Panc1 (cell line): ENCODE measurements around the gene PRCC. TPM values are rescaled to one million over a fixed set of nuclear protein-coding genes. Genes with fewer than 3 reads are reported as not detected.

Experiments
- ATAC-seq: fragments of 200-7000 bp; cut with Tn5 transposase; 2 replicates; pipeline ENCODE4 v1.9.1; 2020; ENCODE audit warnings: mild to moderate bottlenecking, moderate library complexity
- BruUV-seq: library from RNA; stranded (reverse); fragments of 400-500 nt; replicated peaks from 2 replicates; lab custom pipeline; 2021; lab: Mats Ljungman, UMichigan
- CTCF ChIA-PET: fragments of 300-600 bp; sonication (Branson Sonifier 250); formaldehyde crosslinking; loops from one replicate; lab custom pipeline; 2022; ENCODE audit warnings: antibody characterized with exemption; lab: Charles Lee
- POLR2A ChIA-PET: fragments of 300-600 bp; sonication (Branson Sonifier 250); formaldehyde crosslinking; loops from one replicate; lab custom pipeline; 2022; ENCODE audit warnings: antibody characterized with exemption; lab: Charles Lee
- DNase-seq: peaks from one replicate; pipeline ENCODE4 v3.0.0-alpha.2; 2010; ENCODE audit warnings: low read depth, low spot score
- H3K27ac ChIP-seq: 2 replicates; pipeline ENCODE4 v1.5.1; 2011; ENCODE audit warnings: mild to moderate bottlenecking, low read length, inconsistent platforms
- H3K27me3 ChIP-seq: fragments of 200-500 bp; sonication (Bioruptor generic); 2 replicates; pipeline ENCODE4 v1.6.0; 2014; ENCODE audit warnings: low read length, inconsistent platforms; ENCODE audit not compliant: control insufficient read depth, insufficient read depth
- H3K36me3 ChIP-seq: fragments of 200-500 bp; sonication (Bioruptor generic); 2 replicates; pipeline ENCODE4 v1.5.1; 2014; ENCODE audit warnings: inconsistent platforms, mild to moderate bottlenecking, low read length, moderate library complexity; ENCODE audit not compliant: control insufficient read depth, insufficient read depth
- H3K4me1 ChIP-seq: 2 replicates; pipeline ENCODE4 v1.5.1; 2011; ENCODE audit warnings: inconsistent platforms, mild to moderate bottlenecking, low read length, moderate library complexity; ENCODE audit not compliant: control insufficient read depth, insufficient read depth
- H3K4me3 ChIP-seq, 2 experiments: 2 replicates each; pipeline ENCODE4 v1.5.1; 2011 to 2012; ENCODE audit warnings: low read depth in 2 of 2, low read length in 2 of 2, mild to moderate bottlenecking in 2 of 2, inconsistent platforms in 1 of 2, moderate library complexity in 1 of 2
- H3K9me3 ChIP-seq: fragments of 200-500 bp; sonication (Bioruptor generic); 2 replicates; pipeline ENCODE4 v1.5.1; 2014; ENCODE audit warnings: low read depth, mild to moderate bottlenecking, inconsistent platforms, low read length, moderate library complexity; ENCODE audit not compliant: control insufficient read depth, insufficient read depth
- CTCF ChIP-seq: fragments of 450-650 bp; IDR thresholded peaks from 2 replicates; pipeline ENCODE4 v1.5.1; 2017; ENCODE audit warnings: mild to moderate bottlenecking
- POLR2AphosphoS5 ChIP-seq: IDR thresholded peaks from 2 replicates; pipeline ENCODE4 v1.6.1; 2012; ENCODE audit warnings: mild to moderate bottlenecking, low read depth, low read length, moderate library complexity
- SIN3A ChIP-seq: IDR thresholded peaks from 2 replicates; pipeline ENCODE4 v1.6.1; 2012; ENCODE audit warnings: low read depth, mild to moderate bottlenecking, low read length, moderate library complexity, borderline replicate concordance; ENCODE audit not compliant: insufficient read depth
- TCF7L2 ChIP-seq: IDR thresholded peaks from 2 replicates; pipeline ENCODE4 v1.6.1; 2011; ENCODE audit warnings: mild to moderate bottlenecking, low read depth, low read length, inconsistent platforms
- in situ Hi-C: cut with HindIII; loops from 2 replicates; pipeline ENCODE4 v1.10.0; 2016; ENCODE audit warnings: low sequenced_read_pairs, low pct_unique_long_range_greater_than_20kb
- intact Hi-C: fragments of 100-400 bp; cut with micrococcal nuclease; formaldehyde crosslinking; loops from one replicate; pipeline ENCODE4 v1.10.0; 2022; ENCODE audit not compliant: unreplicated experiment
- total RNA-seq: library from RNA; stranded (reverse); gene quantifications from one replicate; pipeline ENCODE4 v1.2.1, GENCODE V29; 2021; ENCODE audit not compliant: unreplicated experiment
- TF ChIP-seq, protein P1 (sequence below), 2 experiments: IDR thresholded peaks; 2 replicates each; pipeline ENCODE4 v1.6.1; 2011 to 2012; ENCODE audit warnings: low read depth in 2 of 2, control low read depth in 1 of 2, low read length in 1 of 2, mild to moderate bottlenecking in 1 of 2, moderate library complexity in 1 of 2; ENCODE audit not compliant: insufficient read depth in 1 of 2

PRCC gene
- total RNA-seq, 1 experiment from 2014 or later: 78.5 TPM

DNA sequence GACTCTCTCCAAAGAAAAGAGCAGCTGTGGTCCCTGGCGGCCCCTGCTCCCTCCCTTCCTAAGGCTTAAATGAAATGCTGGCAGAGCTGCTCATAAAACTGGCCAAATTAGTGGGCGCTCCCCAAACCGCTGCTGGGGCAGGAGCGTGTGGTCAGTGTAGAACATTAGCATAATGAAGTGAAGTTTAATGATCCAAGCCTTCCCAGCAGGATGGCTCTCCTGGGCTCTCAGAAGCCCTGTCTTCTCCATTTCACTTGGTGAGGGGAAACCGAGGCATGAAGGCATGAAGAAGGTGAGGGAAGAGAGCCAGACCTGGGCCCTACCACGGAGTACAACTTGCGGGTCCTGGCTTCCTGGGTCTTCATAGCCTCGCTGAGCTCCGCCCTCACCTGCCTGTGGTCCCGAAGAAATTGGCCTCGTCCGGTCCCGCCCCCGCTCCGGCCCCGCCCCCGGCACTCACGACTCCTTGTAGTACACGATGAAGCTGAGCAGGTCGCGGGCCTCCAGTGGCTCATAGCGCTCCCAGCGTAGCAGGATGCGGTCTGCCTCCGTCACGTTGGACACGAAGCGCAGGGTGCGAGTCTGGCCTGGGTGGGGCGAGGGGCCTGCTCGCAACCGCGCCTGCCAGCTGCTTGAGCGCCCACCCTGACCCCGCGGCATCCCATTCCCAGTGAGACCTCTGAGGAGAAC lies 81.3 kb downstream of the PRCC start:
- TF ChIP-seq SIN3A: no peak
- TF ChIP-seq CTCF: no peak
- no peak for TF ChIP-seq POLR2AphosphoS5
- TF ChIP-seq, protein P1, sequence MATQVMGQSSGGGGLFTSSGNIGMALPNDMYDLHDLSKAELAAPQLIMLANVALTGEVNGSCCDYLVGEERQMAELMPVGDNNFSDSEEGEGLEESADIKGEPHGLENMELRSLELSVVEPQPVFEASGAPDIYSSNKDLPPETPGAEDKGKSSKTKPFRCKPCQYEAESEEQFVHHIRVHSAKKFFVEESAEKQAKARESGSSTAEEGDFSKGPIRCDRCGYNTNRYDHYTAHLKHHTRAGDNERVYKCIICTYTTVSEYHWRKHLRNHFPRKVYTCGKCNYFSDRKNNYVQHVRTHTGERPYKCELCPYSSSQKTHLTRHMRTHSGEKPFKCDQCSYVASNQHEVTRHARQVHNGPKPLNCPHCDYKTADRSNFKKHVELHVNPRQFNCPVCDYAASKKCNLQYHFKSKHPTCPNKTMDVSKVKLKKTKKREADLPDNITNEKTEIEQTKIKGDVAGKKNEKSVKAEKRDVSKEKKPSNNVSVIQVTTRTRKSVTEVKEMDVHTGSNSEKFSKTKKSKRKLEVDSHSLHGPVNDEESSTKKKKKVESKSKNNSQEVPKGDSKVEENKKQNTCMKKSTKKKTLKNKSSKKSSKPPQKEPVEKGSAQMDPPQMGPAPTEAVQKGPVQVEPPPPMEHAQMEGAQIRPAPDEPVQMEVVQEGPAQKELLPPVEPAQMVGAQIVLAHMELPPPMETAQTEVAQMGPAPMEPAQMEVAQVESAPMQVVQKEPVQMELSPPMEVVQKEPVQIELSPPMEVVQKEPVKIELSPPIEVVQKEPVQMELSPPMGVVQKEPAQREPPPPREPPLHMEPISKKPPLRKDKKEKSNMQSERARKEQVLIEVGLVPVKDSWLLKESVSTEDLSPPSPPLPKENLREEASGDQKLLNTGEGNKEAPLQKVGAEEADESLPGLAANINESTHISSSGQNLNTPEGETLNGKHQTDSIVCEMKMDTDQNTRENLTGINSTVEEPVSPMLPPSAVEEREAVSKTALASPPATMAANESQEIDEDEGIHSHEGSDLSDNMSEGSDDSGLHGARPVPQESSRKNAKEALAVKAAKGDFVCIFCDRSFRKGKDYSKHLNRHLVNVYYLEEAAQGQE (IDR thresholded peaks at IDR 0.05; ENCODE audit: insufficient read depth in 1 of 2, low read depth in 2 of 2, low read length in 1 of 2): no peak
- TF ChIP-seq TCF7L2: no peak
- CTCF ChIA-PET: interaction anchor here (1.4 kb wide), 1 partner anchor 11 kb away, joined by 3 read pairs; no protein-coding TSS in a partner anchor
- BruUV-seq: no TSS peak
- no peaks in the 10 kb centered on the region for H3K27me3 ChIP-seq
- intact Hi-C loops (no loop called here), in situ Hi-C loops (no loop called here)
- H3K36me3 ChIP-seq: no peaks in the 10 kb centered on the region
- POLR2A ChIA-PET: no interaction called here
- DNase-seq (no peak), ATAC-seq (no peak)
- no peak overlapping the region for H3K27ac ChIP-seq
- no peaks in the 10 kb centered on the region for H3K9me3 ChIP-seq
- H3K4me3 ChIP-seq: no peak overlapping the region
- no peaks in the 10 kb centered on the region for H3K4me1 ChIP-seq

GRCh38 chr1:156849151-156849496 lies 81.8 kb downstream of the PRCC start:
- H3K4me1 ChIP-seq: no peaks in the 10 kb centered on the region
- intact Hi-C loops (no loop called here), in situ Hi-C loops (no loop called here)
- H3K36me3 ChIP-seq: no peaks in the 10 kb centered on the region
- CTCF ChIA-PET: no interaction called here
- no peak for ATAC-seq
- DNase-seq: no peak
- no TSS peak for BruUV-seq
- no peaks in the 10 kb centered on the region for H3K27me3 ChIP-seq
- H3K4me3 ChIP-seq: no peak overlapping the region
- TF ChIP-seq SIN3A (no peak), TCF7L2 (no peak), POLR2AphosphoS5 (no peak), CTCF (no peak)
- TF ChIP-seq, protein P1 (IDR thresholded peaks at IDR 0.05; ENCODE audit: insufficient read depth in 1 of 2, low read depth in 2 of 2, low read length in 1 of 2): no peak
- POLR2A ChIA-PET: no interaction called here
- no peaks in the 10 kb centered on the region for H3K9me3 ChIP-seq
- H3K27ac ChIP-seq: no peak overlapping the region
